Gastrocnemius medialis (tissue), 4 donors: ENCODE data around the gene CERS1. TPM values are rescaled to one million over a fixed set of nuclear protein-coding genes. Genes with fewer than 3 reads are reported as not detected.
A peak's percentile ranks its signal among the peaks of the same experiment; 100 is the strongest.

Source experiments
- ATAC-seq, 2 donors: fragments of 150-250 bp; one replicate each; pipeline ENCODE4 v1.9.1; 2016
- DNase-seq, 2 donors: peaks; one replicate each; pipeline ENCODE4 v3.0.0-alpha.2; 2019
- H3K27ac ChIP-seq, 4 donors: fragments of 200-600 bp; sonication (generic); 1 replicate in 1 of 4; 2 replicates in 3 of 4; pipeline ENCODE4 v1.5.1; 2016 to 2018; ENCODE audit warnings: mild to moderate bottlenecking in 2 of 4, moderate library complexity in 1 of 4
- H3K27me3 ChIP-seq, 3 donors: fragments of 200-600 bp; sonication (generic) in 2 of 3; 1 replicate in 1 of 3; 2 replicates in 2 of 3; pipeline versions ENCODE4 v1.5.1 to v1.6.0; 2016 to 2019; ENCODE audit warnings: mild to moderate bottlenecking in 1 of 3, moderate library complexity in 1 of 3
- H3K36me3 ChIP-seq, 2 donors: fragments of 200-600 bp; sonication (generic) in 1 of 2; one replicate each; pipeline ENCODE4 v1.5.1; 2017 to 2018
- H3K4me1 ChIP-seq, 2 donors: fragments of 200-600 bp; sonication (generic) in 1 of 2; one replicate each; pipeline ENCODE4 v1.5.1; 2016 to 2017; ENCODE audit warnings: mild to moderate bottlenecking in 2 of 2
- H3K4me3 ChIP-seq, 4 donors: fragments of 200-600 bp; sonication (generic) in 3 of 4; 1 replicate in 1 of 4; 2 replicates in 3 of 4; pipeline ENCODE4 v1.5.1; 2016 to 2019; ENCODE audit warnings: mild to moderate bottlenecking in 2 of 4
- H3K9me3 ChIP-seq, 3 donors: fragments of 200-600 bp; sonication (generic) in 2 of 3; 1 replicate in 1 of 3; 2 replicates in 2 of 3; pipeline ENCODE4 v1.5.1; 2016 to 2019
- POLR2A ChIP-seq, 2 donors: fragments of 450-650 bp; IDR thresholded peaks; one replicate each; pipeline ENCODE4 v1.6.1; 2017; ENCODE audit warnings: antibody characterized with exemption in 2 of 2, mild to moderate bottlenecking in 2 of 2, moderate library complexity in 2 of 2
- in situ Hi-C, 4 donors: fragments of 200-750 bp; cut with MboI; loops; one replicate each; pipeline versions ENCODE4 v1.15.0 to v1.8.0; 2017; ENCODE audit warnings: low sequenced_read_pairs in 4 of 4
- intact Hi-C: fragments of 100-400 bp; cut with DNase I; formaldehyde crosslinking; loops from one replicate; pipeline ENCODE4 v1.15.1; 2023; ENCODE audit warnings: low total_unique reads
- total RNA-seq, 4 donors: library from RNA; depleted of rRNA; stranded (reverse); fragments of >200 nt; gene quantifications; one replicate each; pipeline versions ENCODE4 v1.1.0 to v1.2.3, GENCODE V29; 2016
- TF ChIP-seq, protein P1 (sequence below), 5 experiments: fragments of 450-650 bp in 3 of 5; fragments of 200-600 bp in 2 of 5; sonication (generic) in 2 of 5; IDR thresholded peaks in 4 of 5; conservative IDR thresholded peaks in 1 of 5; 1 replicate in 4 of 5; 2 replicates in 1 of 5; pipeline ENCODE4 v1.5.1; 2016 to 2019; ENCODE audit warnings: antibody characterized with exemption in 5 of 5, mild to moderate bottlenecking in 3 of 5, moderate library complexity in 3 of 5

Gene CERS1
- total RNA-seq, 4 donors from 2014 or later: 1.1 to 6.9 (median 3.3) TPM

- in situ Hi-C loops: loop anchor here in 1 of 4 donors (10.0 kb wide), 1 partner anchor 264 kb away; no protein-coding TSS in a partner anchor
- no peak overlapping the region for H3K4me3 ChIP-seq
- H3K9me3 ChIP-seq: no peaks in the 10 kb centered on the region
- intact Hi-C loops: no loop called here
- H3K4me1 ChIP-seq: peaks cover 0 to 14% of the 10 kb centered on the region in 2 donors
- TF ChIP-seq POLR2A (IDR thresholded peaks at IDR 0.05): no peak
- TF ChIP-seq, protein P1, sequence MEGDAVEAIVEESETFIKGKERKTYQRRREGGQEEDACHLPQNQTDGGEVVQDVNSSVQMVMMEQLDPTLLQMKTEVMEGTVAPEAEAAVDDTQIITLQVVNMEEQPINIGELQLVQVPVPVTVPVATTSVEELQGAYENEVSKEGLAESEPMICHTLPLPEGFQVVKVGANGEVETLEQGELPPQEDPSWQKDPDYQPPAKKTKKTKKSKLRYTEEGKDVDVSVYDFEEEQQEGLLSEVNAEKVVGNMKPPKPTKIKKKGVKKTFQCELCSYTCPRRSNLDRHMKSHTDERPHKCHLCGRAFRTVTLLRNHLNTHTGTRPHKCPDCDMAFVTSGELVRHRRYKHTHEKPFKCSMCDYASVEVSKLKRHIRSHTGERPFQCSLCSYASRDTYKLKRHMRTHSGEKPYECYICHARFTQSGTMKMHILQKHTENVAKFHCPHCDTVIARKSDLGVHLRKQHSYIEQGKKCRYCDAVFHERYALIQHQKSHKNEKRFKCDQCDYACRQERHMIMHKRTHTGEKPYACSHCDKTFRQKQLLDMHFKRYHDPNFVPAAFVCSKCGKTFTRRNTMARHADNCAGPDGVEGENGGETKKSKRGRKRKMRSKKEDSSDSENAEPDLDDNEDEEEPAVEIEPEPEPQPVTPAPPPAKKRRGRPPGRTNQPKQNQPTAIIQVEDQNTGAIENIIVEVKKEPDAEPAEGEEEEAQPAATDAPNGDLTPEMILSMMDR (IDR thresholded peaks at IDR 0.05 in 4 of 5, conservative IDR thresholded peaks at IDR 0.05 in 1 of 5): no peak
- H3K27ac ChIP-seq: peak overlapping the region in 3 of 4 donors; percentile 23 to 70 (median 30)
- no peaks in the 10 kb centered on the region for H3K27me3 ChIP-seq
- DNase-seq: no peak
- ATAC-seq: no peak
- peaks cover 0 to 99% of the 10 kb centered on the region in 2 donors for H3K36me3 ChIP-seq
These were observed 36.9 kb downstream of the CERS1 start for GRCh38 chr19:18858906-18859646.

DNA sequence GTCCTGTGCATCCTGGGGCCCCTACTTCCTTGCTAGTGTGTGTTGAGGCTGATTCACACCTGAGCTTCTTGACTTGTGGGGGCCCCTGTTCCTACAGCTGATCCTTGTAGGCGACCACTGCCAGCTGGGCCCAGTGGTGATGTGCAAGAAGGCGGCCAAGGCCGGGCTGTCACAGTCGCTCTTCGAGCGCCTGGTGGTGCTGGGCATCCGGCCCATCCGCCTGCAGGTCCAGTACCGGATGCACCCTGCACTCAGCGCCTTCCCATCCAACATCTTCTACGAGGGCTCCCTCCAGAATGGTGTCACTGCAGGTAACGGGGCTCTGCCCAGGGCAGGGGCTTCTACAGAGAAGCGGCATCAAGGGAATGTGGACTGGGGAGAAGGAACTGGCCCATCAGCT is 38.7 kb downstream of the CERS1 start:
- peaks cover 0 to 14% of the 10 kb centered on the region in 2 donors for H3K4me1 ChIP-seq
- H3K9me3 ChIP-seq: no peaks in the 10 kb centered on the region
- DNase-seq (no peak), ATAC-seq (no peak)
- TF ChIP-seq, protein P1 (IDR thresholded peaks at IDR 0.05 in 4 of 5, conservative IDR thresholded peaks at IDR 0.05 in 1 of 5): no peak
- no peak for TF ChIP-seq POLR2A (IDR thresholded peaks at IDR 0.05)
- H3K27me3 ChIP-seq: no peaks in the 10 kb centered on the region
- in situ Hi-C loops: loop anchor here in 1 of 4 donors (10.0 kb wide), 1 partner anchor 262 kb away; no protein-coding TSS in a partner anchor
- H3K36me3 ChIP-seq: peaks cover 0 to 99% of the 10 kb centered on the region in 2 donors
- no peak overlapping the region for H3K4me3 ChIP-seq
- intact Hi-C loops: no loop called here
- no peak overlapping the region for H3K27ac ChIP-seq

GRCh38 chr19:18856385-18857126 is 39.4 kb downstream of the CERS1 start:
- H3K27me3 ChIP-seq: no peaks in the 10 kb centered on the region
- intact Hi-C loops (no loop called here), in situ Hi-C loops (loop anchor here in 1 of 4 donors (10.0 kb wide), 1 partner anchor 262 kb away; no protein-coding TSS in a partner anchor)
- peaks cover 0 to 14% of the 10 kb centered on the region in 2 donors for H3K4me1 ChIP-seq
- H3K27ac ChIP-seq: no peak overlapping the region
- no peak overlapping the region for H3K4me3 ChIP-seq
- ATAC-seq: peak in 1 of 2 donors; percentile 12
- peaks cover 0 to 99% of the 10 kb centered on the region in 2 donors for H3K36me3 ChIP-seq
- no peak for DNase-seq
- H3K9me3 ChIP-seq: no peaks in the 10 kb centered on the region
- no peak for TF ChIP-seq POLR2A (IDR thresholded peaks at IDR 0.05)
- TF ChIP-seq, protein P1 (IDR thresholded peaks at IDR 0.05 in 4 of 5, conservative IDR thresholded peaks at IDR 0.05 in 1 of 5): no peak

DNA sequence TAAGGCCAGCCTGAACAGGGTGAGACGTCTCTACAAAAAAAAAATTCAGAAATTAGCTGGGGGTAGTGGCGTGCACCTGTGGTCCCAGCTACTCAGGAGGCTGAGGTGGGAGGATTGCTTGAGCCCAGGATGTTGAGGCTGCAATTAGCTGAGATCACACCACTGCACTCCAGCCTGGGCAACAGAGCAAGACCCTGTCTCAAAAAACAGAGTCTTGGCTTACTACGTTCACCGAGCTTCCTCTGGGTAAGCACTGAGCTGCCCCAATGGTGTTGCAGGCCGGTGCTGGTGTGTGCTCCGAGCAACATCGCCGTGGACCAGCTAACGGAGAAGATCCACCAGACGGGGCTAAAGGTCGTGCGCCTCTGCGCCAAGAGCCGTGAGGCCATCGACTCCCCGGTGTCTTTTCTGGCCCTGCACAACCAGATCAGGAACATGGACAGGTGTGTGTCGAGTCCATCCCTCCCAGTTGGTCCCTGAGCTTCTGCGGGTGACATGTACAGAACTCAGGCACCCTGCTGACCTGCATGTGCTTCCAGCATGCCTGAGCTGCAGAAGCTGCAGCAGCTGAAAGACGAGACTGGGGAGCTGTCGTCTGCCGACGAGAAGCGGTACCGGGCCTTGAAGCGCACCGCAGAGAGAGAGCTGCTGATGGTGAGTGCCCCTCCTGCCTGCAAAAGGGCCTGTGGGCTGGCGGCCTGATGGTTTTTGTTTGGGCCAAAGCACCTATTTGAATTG is 40.1 kb downstream of the CERS1 start:
- peaks cover 0 to 99% of the 10 kb centered on the region in 2 donors for H3K36me3 ChIP-seq
- ATAC-seq: no peak
- in situ Hi-C loops: loop anchor here in 1 of 4 donors (10.0 kb wide), 1 partner anchor 261 kb away; no protein-coding TSS in a partner anchor
- intact Hi-C loops: no loop called here
- H3K27ac ChIP-seq: no peak overlapping the region
- H3K27me3 ChIP-seq: no peaks in the 10 kb centered on the region
- no peak for TF ChIP-seq POLR2A (IDR thresholded peaks at IDR 0.05)
- TF ChIP-seq, protein P1 (IDR thresholded peaks at IDR 0.05 in 4 of 5, conservative IDR thresholded peaks at IDR 0.05 in 1 of 5): no peak
- peaks cover 2 to 14% of the 10 kb centered on the region in 2 donors for H3K4me1 ChIP-seq
- no peak for DNase-seq
- no peaks in the 10 kb centered on the region for H3K9me3 ChIP-seq
- no peak overlapping the region for H3K4me3 ChIP-seq
